ENCODE measurements around the gene AMDHD2.

- no peak for TF ChIP-seq CTCF (IDR thresholded peaks at IDR 0.05)
- no peak for TF ChIP-seq POLR2A (IDR thresholded peaks at IDR 0.05)
These were observed 1.1 kb upstream of the AMDHD2 start for GRCh38 chr16:2518823-2519710.
